CD14-positive monocyte (primary cell): Measurements from ENCODE around the gene LRTM2. TPM values are rescaled to one million over a fixed set of nuclear protein-coding genes. Genes with fewer than 3 reads are reported as not detected.

Source experiments
- DNase-seq, 3 donors: peaks; one replicate each; pipeline ENCODE4 v3.0.0-alpha.2; 2011 to 2022
- H2AFZ ChIP-seq: 2 replicates; pipeline ENCODE4 v1.6.0; 2012; ENCODE audit warnings: mild to moderate bottlenecking, low read depth, low read length, inconsistent platforms; ENCODE audit not compliant: insufficient read depth, poor library complexity, severe bottlenecking
- H3K27ac ChIP-seq, 2 donors: 1 replicate in 1 of 2; 2 replicates in 1 of 2; pipeline ENCODE4 v1.5.1; 2012 to 2013; ENCODE audit warnings: low read length in 2 of 2, control low read depth in 1 of 2, inconsistent platforms in 1 of 2, low read depth in 1 of 2, mild to moderate bottlenecking in 1 of 2
- H3K27me3 ChIP-seq, 2 donors: one replicate each; pipeline versions ENCODE4 v1.6.0 to v1.6.1; 2011 to 2013; ENCODE audit warnings: low read length in 2 of 2; ENCODE audit not compliant: control insufficient read depth in 2 of 2, insufficient read depth in 2 of 2
- H3K36me3 ChIP-seq, 2 donors: replicated peaks in 1 of 2; 1 replicate in 1 of 2; 2 replicates in 1 of 2; pipeline versions ENCODE4 v1.5.1 to v1.6.1; 2012 to 2013; ENCODE audit warnings: low read length in 2 of 2, control low read depth in 1 of 2, inconsistent platforms in 1 of 2, mild to moderate bottlenecking in 1 of 2; ENCODE audit not compliant: insufficient read depth in 2 of 2, control insufficient read depth in 1 of 2
- H3K4me1 ChIP-seq, 2 donors: 1 replicate in 1 of 2; 2 replicates in 1 of 2; pipeline versions ENCODE4 v1.5.1 to v1.6.1; 2012 to 2013; ENCODE audit warnings: low read length in 2 of 2, control low read depth in 1 of 2, inconsistent platforms in 1 of 2, mild to moderate bottlenecking in 1 of 2, moderate library complexity in 1 of 2; ENCODE audit not compliant: insufficient read depth in 2 of 2, control insufficient read depth in 1 of 2
- H3K4me2 ChIP-seq: replicated peaks from 2 replicates; pipeline ENCODE3; 2012; ENCODE audit warnings: low read length, moderate library complexity, mild to moderate bottlenecking; ENCODE audit not compliant: poor library complexity, severe bottlenecking; ENCODE audit errors: extremely low read depth
- H3K4me3 ChIP-seq, 3 experiments: fragments of 200-600 bp in 1 of 3; sonication (generic) in 1 of 3; replicated peaks in 1 of 3; 1 replicate in 2 of 3; 2 replicates in 1 of 3; pipeline ENCODE4 v1.5.1; 2011 to 2013; ENCODE audit warnings: low read length in 3 of 3, mild to moderate bottlenecking in 3 of 3, control low read depth in 2 of 3, low read depth in 2 of 3, inconsistent platforms in 1 of 3, moderate library complexity in 1 of 3
- H3K79me2 ChIP-seq: 2 replicates; pipeline ENCODE4 v1.6.0; 2012; ENCODE audit warnings: mild to moderate bottlenecking, control low read depth, inconsistent platforms, low read length, moderate library complexity; ENCODE audit not compliant: insufficient read depth
- H3K9ac ChIP-seq: 2 replicates; pipeline ENCODE4 v1.6.0; 2017; ENCODE audit warnings: low read length, mild to moderate bottlenecking; ENCODE audit not compliant: insufficient read depth, poor library complexity, severe bottlenecking
- H3K9me3 ChIP-seq, 2 donors: replicated peaks in 1 of 2; 1 replicate in 1 of 2; 2 replicates in 1 of 2; pipeline versions ENCODE4 v1.5.1 to v1.6.1; 2012 to 2013; ENCODE audit warnings: low read length in 2 of 2, control low read depth in 1 of 2; ENCODE audit not compliant: control insufficient read depth in 1 of 2, insufficient read depth in 1 of 2
- H4K20me1 ChIP-seq: 2 replicates; pipeline ENCODE4 v1.6.0; 2012; ENCODE audit warnings: mild to moderate bottlenecking, low read length, control low read depth, moderate library complexity; ENCODE audit not compliant: insufficient read depth
- H3K27ac Mint-ChIP-seq, 7 donors: one replicate each; pipeline ENCODE4 v1.8.0; 2020; ENCODE audit warnings: mild to moderate bottlenecking in 7 of 7, mixed read lengths in 7 of 7, moderate library complexity in 6 of 7, inconsistent platforms in 2 of 7
- H3K27me3 Mint-ChIP-seq, 3 donors: one replicate each; pipeline ENCODE4 v1.8.0; 2021 to 2022; ENCODE audit warnings: low read depth in 3 of 3, mild to moderate bottlenecking in 3 of 3, mixed read lengths in 3 of 3, moderate library complexity in 3 of 3, inconsistent platforms in 1 of 3
- H3K36me3 Mint-ChIP-seq, 2 donors: one replicate each; pipeline ENCODE4 v1.8.0; 2020; ENCODE audit warnings: mixed read lengths in 2 of 2, inconsistent platforms in 1 of 2, mild to moderate bottlenecking in 1 of 2
- H3K4me1 Mint-ChIP-seq: one replicate; pipeline ENCODE4 v1.8.0; 2020; ENCODE audit warnings: mild to moderate bottlenecking, mixed read lengths
- H3K4me3 Mint-ChIP-seq, 2 donors: one replicate each; pipeline ENCODE4 v1.8.0; 2020; ENCODE audit warnings: mild to moderate bottlenecking in 2 of 2, mixed read lengths in 2 of 2, moderate library complexity in 1 of 2
- H3K9me3 Mint-ChIP-seq, 7 donors: one replicate each; pipeline ENCODE4 v1.8.0; 2020 to 2022; ENCODE audit warnings: mixed read lengths in 7 of 7, mild to moderate bottlenecking in 6 of 7, moderate library complexity in 6 of 7, inconsistent platforms in 2 of 7
- CTCF ChIP-seq: fragments of 200-600 bp; IDR thresholded peaks from one replicate; pipeline ENCODE4 v1.8.0; 2022; ENCODE audit warnings: antibody characterized with exemption, mild to moderate bottlenecking
- WGBS: methylation state at CpG from one replicate; pipeline ENCODE4 v1.1.5; 2013; ENCODE audit warnings: missing lambda C conversion rate; ENCODE audit not compliant: insufficient coverage; 5-methylcytosine and 5-hydroxymethylcytosine counted together
- intact Hi-C, 2 donors: fragments of 100-400 bp; cut with micrococcal nuclease; formaldehyde crosslinking; loops; one replicate each; pipeline versions ENCODE4 v1.15.0 to v1.15.1; 2023
- polyA plus RNA-seq, 3 donors: library from polyadenylated mRNA; depleted of rRNA in 1 of 3; unstranded in 2 of 3; stranded (reverse) in 1 of 3; fragments of 300-500 nt in 2 of 3; fragments of >200 nt in 1 of 3; fragmentation: Illumina TruSeq in 2 of 3; gene quantifications; 1 replicate in 2 of 3; 2 replicates in 1 of 3; pipeline ENCODE4 v1.2.3, GENCODE V29; 2012 to 2021

Gene LRTM2
- polyA plus RNA-seq, 3 donors: not detected

GRCh38 chr12:1825382-1826102 is 5.2 kb downstream of the LRTM2 start:
- Histone ChIP-seq H3K27ac (no peak overlapping the region), H3K9me3 (no peaks in the 10 kb centered on the region), H3K79me2 (no peaks in the 10 kb centered on the region), H2AFZ (no peak overlapping the region), H3K4me3 (no peak overlapping the region), H3K9ac (no peak overlapping the region), H4K20me1 (no peaks in the 10 kb centered on the region), H3K4me1 (no peaks in the 10 kb centered on the region), H3K36me3 (no peaks in the 10 kb centered on the region), H3K4me2 (no peak overlapping the region), H3K27me3 (peaks cover 0 to 28% of the 10 kb centered on the region in 2 donors)
- Mint-ChIP-seq H3K4me1 (peaks cover 4% of the 10 kb centered on the region), H3K4me3 (no peak overlapping the region), H3K27ac (no peak overlapping the region), H3K9me3 (peaks cover 0 to 4% (median 0%) of the 10 kb centered on the region in 7 donors), H3K27me3 (peaks cover 23 to 31% (median 28%) of the 10 kb centered on the region in 3 donors), H3K36me3 (peaks cover 0 to 3% of the 10 kb centered on the region in 2 donors)
- TF ChIP-seq CTCF: no peak
- WGBS: 89% methylated on average over 10 of the region's 14 CpGs
- intact Hi-C loops: no loop called here
- DNase-seq: no peak

- Histone ChIP-seq H4K20me1 (no peaks in the 10 kb centered on the region), H3K27me3 (peaks cover 2 to 28% of the 10 kb centered on the region in 2 donors), H3K79me2 (no peaks in the 10 kb centered on the region), H3K36me3 (no peaks in the 10 kb centered on the region), H3K9me3 (no peaks in the 10 kb centered on the region), H3K9ac (no peak overlapping the region), H3K27ac (no peak overlapping the region), H3K4me3 (no peak overlapping the region), H3K4me2 (no peak overlapping the region), H3K4me1 (no peaks in the 10 kb centered on the region), H2AFZ (no peak overlapping the region)
- H3K36me3 Mint-ChIP-seq: no peaks in the 10 kb centered on the region
- peaks cover 23 to 31% (median 28%) of the 10 kb centered on the region in 3 donors for H3K27me3 Mint-ChIP-seq
- intact Hi-C loops: no loop called here
- H3K4me3 Mint-ChIP-seq: no peak overlapping the region
- DNase-seq: no peak
- TF ChIP-seq CTCF: no peak
- peaks cover 0 to 2% (median 0%) of the 10 kb centered on the region in 7 donors for H3K9me3 Mint-ChIP-seq
- peaks cover 5% of the 10 kb centered on the region for H3K4me1 Mint-ChIP-seq
- 93% methylated on average over 11 of the region's 15 CpGs for WGBS
- H3K27ac Mint-ChIP-seq: no peak overlapping the region
Measured at GRCh38 chr12:1826401-1826800, 6.0 kb downstream of the LRTM2 start.
